HG03095 (cell line): ENCODE data around the gene DDX39A.

ENCODE experiments used
- ATAC-seq: cut with Tn5 transposase; IDR thresholded peaks from one replicate; pipeline ENCODE4 v1.9.1; 2021; ENCODE audit warnings: moderate library complexity; ENCODE audit not compliant: unreplicated experiment

The DDX39A gene

DNA sequence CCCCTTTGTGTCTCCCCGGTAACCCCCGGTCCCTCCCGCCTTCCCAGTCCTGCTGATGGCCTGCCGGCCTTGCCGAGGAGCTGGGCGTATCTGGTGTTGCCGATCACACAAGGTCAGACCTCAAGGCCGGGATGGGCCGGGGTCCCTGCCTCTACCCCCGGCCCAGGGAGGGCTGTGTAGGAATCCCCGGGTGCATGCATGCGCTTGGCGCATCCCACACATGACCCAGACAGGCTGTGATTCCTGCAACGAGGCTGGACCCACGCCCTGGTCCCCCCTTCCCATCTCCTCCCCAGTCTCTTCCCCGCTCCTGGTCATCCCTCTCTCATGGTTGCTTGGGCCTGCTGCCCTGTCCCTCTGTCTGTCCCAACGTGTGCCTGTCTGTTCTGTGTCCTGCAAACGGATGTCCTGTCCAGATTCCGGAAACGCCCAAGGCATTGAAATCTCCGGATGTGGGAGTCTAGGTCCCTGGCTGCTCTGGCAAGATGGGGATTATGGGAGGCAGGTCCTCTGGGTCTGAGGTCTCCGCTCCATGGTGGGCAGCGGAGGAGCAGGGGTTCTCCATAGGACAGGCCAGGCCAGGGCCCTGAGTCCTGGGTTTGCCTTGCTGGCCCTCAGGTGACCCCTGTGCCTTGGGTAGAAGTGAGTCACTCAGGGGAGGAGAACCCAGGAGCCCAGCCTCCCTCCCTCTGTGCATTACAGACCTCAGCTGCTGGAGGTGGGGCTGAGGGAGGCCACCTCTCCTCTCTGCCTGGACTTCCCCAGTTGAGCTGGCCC lies 15.6 kb upstream of the DDX39A start:
- no peak for ATAC-seq

- ATAC-seq = no peak
Measured at GRCh38 chr19:14433554-14434501, 14.7 kb upstream of the DDX39A start.

- no peak for ATAC-seq
Measured at GRCh38 chr19:14432791-14433553, 13.8 kb upstream of the DDX39A start, which contains the start of gene PKN1. TSS of gene PKN1 (plus strand) at chr19:14433306. CDS start at chr19:14433522, 216 bp downstream.

GRCh38 chr19:14430712-14431111 lies 11.6 kb upstream of the DDX39A start:
- ATAC-seq = no peak

- ATAC-seq = no peak
Measured at GRCh38 chr19:14428882-14429416, 9.8 kb upstream of the DDX39A start.

GRCh38 chr19:14427461-14427860 lies 8.3 kb upstream of the DDX39A start:
- ATAC-seq = no peak

GRCh38 chr19:14425696-14426138 lies 6.6 kb upstream of the DDX39A start:
- ATAC-seq = no peak

- peak; percentile 5 for ATAC-seq
Measured at GRCh38 chr19:14418856-14419105, 360 bp downstream of the DDX39A start.

- ATAC-seq = no peak
Measured at GRCh38 chr19:14416817-14417231, 2.3 kb downstream of the DDX39A start.

DNA sequence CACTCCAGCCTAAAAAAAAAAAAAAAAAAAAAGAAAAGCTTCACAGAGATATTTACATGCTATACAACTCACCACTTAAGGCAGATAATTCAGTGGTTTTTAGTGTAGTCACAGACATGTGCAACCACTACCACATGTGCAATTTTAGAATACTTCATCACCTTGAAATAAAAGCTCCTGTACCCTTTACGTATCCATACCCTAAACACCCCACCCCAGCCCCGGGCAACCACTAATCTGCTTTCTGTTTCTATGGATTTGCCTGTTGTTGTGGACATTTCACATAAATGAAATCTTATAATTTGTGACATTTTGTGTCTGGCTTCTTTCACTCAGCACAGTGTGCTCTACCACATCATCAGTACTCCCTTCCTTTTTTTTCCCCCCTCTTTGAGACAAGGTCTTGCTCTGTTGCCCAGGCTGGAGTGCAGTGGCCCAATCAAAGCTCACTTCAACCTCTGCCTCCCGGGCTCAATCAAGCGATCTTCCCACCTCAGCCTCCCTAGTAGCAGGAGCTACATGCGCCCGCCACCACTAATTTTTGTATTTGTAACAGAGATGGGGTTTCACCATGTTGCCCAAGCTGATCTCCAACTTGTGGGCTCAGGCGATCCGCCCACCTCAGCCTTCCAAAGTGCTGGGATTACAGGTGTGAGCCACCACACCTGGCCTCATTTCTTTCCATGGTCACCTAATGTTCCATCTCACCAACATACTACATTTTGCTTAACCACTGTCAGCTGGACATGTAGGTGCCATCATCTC lies 4.0 kb downstream of the DDX39A start:
- ATAC-seq = no peak

DNA sequence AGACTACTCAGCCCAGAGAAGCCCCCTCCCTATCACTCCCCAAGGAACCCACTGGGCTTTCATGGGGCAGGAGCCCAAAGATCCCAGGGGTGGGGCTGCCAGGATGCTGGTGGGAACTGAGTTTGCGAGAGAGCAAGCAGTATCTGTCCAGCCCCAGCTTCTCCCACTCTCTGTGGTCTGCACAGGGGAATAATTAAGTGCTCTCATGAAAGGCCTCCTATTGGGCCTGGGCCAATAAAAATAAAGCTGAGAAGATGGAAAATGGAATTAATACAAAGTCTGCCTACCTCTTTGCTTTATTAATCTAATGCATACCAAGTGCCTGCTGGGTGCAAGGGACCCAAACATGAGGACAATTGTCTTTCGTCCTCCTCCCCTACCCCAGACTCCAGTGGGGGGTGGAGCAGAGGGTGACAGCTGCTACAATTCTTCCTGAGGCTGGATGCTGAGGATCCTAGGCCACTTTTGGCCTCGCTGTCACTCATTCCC lies 5.4 kb downstream of the DDX39A start:
- no peak for ATAC-seq

- ATAC-seq = no peak
Measured at GRCh38 chr19:14412996-14413692, 6.0 kb downstream of the DDX39A start.

DNA sequence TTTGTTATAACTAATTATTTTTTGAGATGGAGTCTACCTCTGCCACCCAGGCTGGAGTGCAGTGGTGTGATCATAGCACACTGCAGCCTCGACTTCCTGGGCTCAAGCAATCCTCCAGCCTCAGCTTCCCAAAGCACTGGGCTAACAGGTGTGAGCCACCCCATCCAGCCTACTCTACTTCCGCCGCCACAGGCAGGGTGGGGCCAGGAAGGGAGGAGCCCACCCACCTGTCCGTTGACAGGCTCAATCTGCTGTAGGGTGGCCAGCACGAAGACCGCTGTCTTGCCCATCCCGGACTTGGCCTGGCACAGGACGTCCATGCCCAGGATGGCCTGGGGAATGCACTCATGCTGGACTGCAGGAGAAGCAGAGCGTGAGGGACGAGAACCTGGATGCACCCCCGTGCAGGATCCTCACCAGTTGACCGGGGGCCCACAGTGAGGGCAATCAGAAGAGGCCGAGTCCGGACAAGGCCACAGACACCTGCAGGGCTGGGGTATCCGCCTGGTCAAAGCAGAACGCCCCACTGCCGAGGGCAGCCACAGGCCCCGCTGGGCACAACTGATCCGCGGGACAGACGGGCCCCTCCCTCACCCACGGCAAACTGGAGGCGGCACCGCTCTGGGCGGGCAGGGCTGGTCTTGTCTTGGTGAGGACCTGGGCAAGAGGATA lies 6.7 kb downstream of the DDX39A start:
- no peak for ATAC-seq

DNA sequence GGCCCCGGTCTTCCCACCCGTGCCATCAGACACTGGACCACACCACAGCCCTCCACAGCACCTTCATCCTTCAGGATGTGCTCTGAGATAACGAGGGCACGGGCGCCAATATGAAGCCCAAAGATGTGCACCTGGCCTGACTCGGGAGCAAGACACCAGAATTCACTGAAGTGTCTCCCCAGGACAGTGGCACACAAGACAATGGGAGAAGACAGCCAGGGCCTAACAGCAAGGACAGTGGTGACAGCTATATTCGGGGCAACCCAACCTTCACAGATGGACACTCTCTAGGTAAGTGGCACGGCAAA lies 7.2 kb downstream of the DDX39A start:
- ATAC-seq = no peak

- ATAC-seq = no peak
Measured at GRCh38 chr19:14411161-14411937, 7.8 kb downstream of the DDX39A start.

GRCh38 chr19:14410091-14411051 lies 8.8 kb downstream of the DDX39A start:
- no peak for ATAC-seq
